NK-92 treated with Interleukin-12 subunit alpha and Interleukin-12 subunit beta, amount 100 ng/mL, for 24 hours (cell line): Measurements from ENCODE around the gene PNPLA7.
"Not testable (repeated sequence)": the region's sequence is repeated elsewhere in the genome, so short reads cannot be mapped to it uniquely, and the experiment has no call there.

ENCODE experiments used
- DNase-seq: peaks from one replicate; lab custom pipeline; 2025; lab: John Stamatoyannopoulos, UW

Gene PNPLA7

DNA sequence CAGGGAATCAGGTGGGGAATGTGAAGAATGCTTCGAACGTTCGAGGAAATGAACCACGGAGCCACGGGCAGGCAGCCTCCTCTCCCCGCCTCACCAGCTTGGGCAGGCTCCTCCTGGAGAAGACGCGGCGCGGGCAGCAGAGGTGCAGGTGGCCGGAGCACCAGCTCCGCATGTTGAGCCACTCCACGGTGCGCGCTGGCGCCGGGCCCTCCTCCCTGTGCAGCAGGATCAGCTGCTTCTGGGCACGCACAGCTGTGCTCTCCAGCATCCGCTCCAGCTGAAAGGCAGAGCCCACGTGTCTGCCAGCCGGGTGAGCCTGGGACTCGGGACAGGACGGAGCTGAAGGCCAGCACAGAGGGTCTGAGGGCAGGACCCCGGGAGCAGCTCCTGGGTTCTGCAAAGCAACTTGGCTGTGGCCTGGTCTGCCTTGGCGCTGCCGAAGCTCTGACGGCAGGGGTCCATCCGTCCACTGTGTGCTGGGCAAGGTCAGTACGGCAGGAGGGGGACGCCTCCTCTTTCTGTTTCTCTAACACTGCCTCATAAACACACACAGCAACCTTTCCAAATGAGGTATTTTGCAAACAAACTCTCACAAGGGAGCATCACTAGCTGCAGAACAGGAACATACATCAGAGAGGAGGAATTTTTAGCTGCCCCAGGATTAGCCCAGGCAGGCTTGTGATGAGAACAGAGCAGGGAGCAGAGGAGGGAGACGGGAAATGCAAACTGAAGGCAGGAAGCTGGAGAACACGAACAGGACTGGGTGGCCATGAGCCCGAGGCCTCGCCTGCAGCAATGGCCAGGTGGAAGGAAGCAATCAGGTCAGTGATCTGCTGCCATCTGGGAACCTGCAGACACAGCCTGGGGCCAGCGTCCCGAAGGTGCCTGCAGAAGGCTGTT is 71.0 kb downstream of the PNPLA7 start:
- no peak for DNase-seq

DNA sequence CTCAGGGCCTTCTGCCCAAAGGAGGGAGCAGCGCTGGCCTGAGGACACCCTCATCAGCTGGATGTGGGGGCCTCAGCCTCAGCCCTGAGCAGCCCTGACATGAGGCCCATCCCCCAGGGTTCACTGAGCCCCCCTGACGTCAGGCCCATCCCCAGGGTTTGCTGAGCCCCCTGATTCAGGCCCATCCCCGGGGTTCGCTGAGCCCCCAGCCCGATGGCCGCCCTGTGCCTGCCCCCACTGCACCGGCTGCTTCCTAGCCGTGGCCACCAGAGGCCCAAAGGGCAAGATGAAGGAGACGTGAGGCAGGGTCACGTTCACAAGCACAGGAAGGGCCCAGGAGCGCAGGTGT is 71.6 kb downstream of the PNPLA7 start:
- no peak for DNase-seq

DNA sequence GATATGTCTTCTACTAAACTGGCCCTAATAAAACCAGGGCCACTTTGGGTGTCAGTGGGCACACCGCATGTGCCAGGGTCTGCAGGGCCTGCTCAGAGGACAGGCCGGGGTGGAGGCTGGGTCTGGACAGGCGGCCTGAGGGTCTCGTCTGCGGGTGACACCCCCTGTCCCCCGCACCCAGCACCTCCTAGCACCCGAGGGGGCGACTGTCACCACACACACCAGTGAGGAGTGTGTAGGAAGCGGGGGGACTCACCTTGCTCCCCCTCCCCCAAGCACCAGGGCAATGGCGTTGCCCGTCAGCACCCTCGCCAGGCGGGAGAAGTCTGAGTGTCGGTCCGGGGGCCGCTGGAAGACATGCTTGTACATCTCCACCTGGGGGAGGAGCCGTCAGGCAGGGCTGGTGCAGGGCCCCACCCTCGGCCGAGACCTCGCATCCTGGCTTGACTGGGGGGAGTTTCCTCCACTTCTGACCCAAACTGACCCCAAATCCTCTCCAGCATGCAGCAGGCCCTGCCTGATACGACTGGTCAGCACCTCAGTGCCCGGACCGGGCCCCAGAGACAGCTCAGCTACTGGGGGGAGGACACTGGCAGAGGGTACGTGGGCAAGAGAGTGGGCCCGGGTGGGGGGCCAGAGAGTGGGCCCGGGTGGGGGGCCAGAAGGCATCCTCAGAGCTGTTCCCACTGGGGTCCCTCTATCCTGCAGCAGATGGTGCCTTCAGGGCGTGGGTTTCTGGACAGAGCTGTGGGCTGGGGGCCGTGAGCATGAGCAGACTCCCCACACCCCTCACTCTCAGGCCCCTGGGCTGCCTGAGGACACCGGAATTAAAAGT is 72.2 kb downstream of the PNPLA7 start:
- no peak for DNase-seq

DNA sequence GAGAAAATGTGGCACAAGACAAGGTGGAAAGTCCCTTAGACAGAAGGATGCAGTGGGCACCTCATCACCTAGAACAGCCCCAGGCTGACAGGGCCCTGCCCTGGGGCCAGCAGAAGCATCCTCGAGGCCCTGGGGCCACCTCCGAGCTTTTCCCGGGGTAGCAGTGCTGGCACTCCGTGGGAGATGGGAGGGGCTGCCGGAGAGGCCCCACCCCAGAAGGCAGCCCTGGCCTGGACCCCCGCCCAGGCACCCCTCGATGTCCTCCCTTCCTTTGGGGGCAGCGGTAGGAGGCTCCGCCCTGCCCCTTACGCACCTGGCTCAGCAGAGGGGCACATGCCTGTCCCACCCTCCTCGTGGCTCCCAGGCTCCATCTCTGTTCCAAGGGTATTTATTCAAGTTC is 73.3 kb downstream of the PNPLA7 start:
- DNase-seq, result no peak

DNA sequence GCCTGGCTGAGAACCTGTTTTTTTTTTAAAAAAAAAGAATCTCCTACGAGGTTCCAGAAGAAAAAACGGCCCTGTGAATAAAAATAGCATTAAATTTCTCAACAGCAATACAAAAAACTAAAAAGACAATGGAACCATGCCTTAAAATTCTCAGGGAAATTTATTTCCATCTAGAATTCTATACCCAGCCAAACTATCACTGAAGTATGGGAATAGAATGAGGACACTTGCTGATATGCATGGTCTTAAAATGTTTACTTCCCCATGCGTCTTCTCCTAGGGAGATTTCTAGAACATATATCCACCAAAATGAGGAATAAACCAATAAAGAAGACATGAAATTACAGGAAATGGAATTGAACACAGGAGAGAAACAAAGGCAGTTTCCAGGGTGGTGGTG is 74.5 kb downstream of the PNPLA7 start:
- DNase-seq, result no peak

DNA sequence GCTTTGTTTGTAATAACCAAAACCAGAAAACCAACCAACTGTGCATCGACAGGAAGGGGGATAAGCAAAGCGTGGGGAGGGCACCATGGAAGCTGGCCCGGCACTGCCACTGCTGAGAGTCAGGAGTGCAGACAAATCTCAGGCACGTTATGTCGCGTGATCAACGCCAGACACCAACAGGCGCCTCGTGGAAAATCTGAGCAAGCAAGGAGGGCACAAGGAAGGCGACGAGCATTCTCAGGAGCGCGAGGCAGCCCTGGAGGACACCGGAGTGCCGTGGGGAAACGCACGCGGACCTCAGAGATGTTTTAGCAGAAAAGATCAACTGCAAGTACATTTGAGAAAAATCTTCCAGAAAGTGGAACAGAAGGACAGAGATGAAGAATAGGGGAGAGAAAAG is 75.9 kb downstream of the PNPLA7 start:
- no peak for DNase-seq

DNA sequence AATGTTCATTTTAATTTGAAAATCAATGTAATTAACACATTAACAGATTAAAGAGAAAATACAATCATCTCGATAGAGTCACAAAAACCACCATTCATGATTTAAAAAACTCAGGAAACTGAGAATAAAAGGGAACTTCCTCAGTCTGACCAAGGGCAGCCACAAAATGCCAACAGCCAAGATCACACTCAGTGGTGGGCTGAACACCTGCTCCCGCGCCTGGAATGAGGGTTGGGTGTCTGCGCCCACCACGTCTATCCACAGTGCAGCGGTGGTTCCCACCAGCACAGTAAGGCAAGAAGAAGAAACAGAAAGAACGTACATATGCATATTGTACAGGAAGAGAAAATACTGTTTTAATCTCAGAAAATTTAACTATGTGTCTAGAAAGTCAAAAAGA is 79.4 kb downstream of the PNPLA7 start:
- DNase-seq, result no peak

DNA sequence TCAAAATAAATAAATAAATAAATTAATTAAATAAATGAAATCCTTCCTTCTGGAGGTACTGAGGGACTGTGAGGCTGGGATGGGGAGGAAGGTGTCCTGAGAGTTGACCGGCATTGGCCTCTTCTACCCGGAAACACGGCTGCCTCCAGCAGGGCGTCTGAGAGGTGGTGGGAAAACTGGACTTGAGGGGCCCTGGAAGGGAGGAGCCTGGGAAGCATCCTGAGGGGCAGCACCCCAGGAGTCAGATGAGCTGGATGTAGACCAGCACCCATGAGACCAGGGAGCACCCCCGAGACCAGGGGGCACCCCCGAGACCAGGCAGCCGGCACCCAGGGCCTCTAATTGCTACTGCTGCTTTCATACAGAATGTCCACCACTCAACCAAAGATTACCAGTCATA is 82.3 kb downstream of the PNPLA7 start:
- DNase-seq, result no peak

DNA sequence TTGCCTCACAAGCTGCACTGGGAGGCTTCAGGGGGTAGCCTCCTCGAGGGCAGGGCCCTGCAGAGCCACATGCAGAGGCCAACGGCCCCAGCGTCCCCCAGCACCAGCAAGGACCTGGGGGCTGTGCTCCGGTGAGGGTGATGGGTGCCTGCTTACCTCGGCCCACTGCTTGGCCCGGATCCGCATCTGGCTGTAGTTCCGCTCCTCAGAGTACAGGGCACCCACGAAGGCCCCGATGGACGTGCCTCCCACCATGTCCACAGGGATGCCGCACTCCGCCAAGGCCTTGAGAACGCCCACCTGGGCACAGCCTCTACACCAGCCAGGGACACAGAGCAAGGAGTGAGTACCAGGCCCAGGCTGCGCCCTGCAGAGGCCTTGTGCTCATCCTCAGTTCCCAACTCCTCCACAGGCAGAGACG is 83.0 kb downstream of the PNPLA7 start:
- DNase-seq, result no peak

DNA sequence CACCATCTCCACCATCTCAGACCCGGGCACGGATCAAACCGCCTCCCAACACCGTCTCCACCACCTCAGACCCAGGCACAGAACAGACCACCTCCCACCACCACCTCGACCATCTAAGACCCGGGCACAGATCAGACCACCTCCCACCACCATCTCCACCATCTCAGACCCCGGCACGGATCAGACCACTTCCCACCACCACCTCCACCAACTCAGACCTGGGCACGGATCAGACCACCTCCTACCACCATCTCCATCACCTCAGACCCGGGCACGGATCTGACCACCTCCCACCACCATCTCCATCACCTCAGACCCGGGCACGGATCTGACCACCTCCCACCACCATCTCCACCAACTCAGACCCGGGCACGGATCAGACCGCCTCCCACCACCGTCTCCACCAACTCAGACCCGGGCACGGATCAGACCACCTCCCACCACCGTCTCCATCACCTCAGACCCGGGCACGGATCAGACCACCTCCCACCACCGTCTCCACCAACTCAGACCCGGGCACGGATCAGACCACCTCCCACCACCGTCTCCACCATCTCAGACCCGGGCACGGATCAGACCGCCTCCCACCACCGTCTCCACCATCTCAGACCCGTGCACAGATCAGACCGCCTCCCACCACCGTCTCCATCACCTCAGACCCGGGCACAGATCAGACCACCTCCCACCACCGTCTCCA is 83.7 kb downstream of the PNPLA7 start:
- not testable (repeated sequence) for DNase-seq

DNA sequence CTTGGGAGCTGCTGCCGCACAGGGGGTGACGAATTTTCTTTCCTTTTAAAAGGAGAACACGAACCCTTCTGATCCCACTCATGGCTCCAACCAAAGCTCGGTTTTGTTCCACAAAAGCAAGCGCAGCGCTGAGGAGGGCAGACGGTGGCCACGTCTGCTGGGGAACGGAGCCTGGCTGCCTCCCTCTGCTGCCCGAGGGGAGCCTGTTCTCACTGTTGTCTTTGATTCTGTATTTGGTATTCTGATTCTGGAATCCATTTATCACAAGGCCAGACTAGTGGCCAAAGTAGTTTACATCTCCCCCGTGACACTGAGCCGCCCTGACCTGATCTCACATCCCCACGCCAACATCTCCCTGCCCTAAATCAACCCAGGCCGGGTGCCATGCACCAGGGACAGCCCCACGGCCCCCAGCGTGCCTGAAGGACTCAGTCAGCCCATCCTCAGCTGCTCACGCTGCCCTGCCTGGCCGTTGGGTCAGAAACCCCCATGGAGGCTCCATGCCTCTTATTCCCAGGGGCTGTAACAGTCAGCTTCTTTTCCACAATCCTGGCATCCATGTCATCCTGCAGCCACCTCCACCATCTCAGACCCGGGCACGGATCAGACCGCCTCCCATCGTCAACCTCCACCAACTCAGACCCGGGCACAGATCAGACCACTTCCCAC is 84.3 kb downstream of the PNPLA7 start:
- DNase-seq, result no peak

DNA sequence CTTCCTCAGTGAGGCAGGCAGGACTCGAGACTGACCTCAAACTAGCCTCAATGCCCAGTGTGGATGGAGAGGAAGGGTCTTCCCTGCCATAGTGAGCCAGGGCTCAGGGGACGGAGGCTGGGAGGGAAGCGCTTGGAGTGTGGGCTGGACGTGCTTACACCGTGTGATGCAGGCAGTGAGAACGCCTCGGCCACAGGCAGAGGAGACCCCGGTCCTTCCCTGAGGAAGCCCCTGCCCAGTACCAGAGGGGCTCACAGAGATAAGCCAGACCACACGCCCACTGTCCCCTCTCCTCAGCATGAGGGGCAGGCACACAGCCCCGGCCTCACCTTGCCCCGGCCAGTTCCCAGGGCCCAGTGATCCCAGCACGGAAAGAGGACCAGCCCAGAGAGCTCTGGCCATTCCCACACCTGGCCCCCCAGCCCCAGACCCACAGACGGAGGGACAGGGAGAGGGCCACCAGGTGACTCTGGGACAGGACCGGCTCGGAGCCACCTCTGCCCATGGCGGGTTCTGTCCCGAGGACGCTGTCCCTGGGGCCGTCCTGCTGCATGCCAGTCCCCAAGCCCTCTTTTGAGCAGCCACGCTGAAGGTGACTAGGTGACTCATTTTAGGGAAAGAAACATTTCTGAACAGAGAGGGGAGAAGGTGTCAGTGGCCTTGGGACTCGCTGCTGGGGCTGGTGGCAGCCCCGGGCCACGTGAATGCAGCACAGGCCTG is 85.0 kb downstream of the PNPLA7 start:
- DNase-seq, result no peak

DNA sequence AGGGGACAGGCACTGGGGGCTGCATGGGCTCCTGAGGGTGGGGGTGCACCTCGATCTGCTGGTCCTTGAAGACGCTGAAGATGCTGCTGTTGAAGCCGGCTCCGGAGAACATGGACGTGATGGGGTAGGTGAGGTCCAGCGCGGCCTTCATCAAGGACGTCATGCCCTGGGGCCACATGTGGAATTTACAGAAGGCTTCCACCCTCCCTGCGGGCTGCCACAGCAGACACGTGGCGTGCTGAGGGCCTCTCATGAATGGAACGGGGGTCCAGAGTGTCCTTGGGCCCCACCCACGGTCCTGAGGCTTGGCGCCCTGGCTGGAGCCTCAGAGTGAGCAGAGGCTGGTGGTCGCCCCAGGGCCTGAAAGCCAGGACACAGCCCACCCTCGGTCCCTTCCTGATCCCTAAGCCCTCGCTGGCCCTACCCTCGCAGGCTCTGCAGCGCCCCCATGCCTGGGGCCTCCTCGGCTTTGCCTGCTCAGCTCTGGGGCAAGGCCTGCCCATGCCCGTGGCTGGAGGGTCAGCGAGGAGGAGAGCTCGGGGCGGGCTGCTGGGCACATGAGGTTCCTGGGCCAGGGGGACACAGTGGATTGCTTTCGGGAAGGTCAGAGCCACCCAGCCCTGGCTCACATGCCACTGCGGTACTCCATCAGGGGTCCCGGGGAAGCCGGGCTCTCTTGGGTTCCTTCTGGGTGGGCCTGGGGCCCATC is 85.8 kb downstream of the PNPLA7 start:
- DNase-seq, result no peak

DNA sequence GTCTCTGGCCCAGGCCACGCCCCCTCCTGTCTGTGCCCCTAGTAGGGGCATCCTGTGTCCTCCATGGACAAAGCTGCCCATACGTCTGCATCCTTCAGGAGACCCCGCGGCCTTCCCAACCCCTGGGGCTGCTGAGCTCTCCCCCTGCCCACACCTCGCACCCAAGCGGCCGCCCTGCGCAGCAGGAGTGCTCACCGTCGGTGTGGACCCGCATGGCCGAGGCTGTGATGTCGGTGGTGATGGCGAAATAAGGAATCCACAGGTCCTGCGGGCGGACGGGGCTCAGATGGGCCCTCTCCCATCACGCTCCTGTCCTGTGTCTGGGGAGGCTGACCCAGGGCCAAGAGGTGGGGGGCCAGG is 86.3 kb downstream of the PNPLA7 start:
- DNase-seq, result no peak

DNA sequence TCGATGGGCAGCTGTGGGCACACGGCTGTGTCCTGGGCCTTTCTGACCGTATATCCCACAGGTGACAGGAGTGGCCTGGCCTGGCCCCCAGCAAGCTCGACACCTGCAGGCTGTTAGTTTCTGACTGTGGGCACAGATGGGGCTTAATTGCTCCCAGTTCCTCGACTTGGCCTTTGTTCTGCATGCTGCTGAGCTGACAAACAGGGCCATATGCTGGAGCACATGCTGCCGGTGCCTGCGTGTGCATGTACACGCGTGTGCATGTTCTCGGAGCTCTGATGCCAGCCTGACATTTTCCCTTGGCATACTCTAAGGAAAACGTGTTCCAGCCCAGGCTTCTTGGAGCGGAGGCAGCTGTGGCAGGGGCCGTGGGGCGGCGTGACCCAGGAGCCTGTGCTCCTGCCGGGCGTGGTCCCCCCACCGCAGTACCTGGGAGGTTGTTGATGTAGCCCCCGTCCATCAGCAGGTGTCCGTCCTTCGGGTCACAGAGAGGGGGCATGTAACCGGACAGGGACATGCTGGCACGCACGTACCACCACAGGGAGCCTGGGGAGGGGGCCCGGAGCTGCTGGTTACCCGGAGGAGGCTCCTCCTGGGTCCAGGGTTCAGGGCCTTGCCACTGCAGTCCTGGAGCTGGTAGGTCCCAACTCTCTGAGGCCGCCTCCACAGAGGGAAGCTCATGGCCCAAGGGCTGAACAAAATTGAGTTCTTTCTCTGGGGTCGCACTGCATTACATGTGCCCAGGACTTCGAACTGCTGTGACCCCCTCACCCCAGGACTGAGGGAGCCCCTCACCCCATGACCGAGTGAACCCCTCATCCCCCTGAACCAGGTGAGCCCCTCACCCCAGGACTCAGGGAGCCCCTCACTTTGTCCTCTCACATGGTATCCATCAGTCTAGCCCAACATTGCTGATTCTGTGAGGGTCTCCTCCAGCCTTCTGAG is 86.9 kb downstream of the PNPLA7 start:
- DNase-seq, result no peak

DNA sequence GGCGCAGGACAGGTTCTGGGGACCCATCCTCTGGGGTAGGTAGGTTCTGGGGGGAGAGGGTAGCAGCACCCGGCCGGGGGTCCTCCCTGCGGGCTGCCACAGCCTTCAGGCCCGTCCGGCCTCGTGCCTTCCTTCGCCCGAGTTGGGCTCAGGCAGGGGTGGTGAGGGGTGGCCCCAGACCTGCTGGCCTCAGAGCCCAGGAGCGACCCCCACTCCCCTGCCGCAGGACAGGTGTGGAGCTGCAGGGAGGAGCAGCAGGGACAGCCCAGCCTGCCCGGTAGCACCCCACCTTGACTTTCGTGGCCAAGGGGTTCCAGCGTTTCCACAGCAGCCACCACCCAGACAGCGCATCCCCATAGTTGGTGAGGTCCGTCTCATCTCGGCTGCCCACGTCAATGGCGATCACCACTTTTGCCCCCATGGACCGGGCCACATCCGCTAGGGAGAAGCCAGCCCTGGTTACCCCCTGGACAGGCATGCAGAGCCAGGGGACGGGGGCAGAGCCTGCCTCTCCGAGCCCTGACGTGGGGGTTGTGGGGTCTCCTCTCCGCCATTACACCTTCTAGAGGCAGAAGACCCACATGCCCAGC is 87.7 kb downstream of the PNPLA7 start:
- DNase-seq, result no peak

DNA sequence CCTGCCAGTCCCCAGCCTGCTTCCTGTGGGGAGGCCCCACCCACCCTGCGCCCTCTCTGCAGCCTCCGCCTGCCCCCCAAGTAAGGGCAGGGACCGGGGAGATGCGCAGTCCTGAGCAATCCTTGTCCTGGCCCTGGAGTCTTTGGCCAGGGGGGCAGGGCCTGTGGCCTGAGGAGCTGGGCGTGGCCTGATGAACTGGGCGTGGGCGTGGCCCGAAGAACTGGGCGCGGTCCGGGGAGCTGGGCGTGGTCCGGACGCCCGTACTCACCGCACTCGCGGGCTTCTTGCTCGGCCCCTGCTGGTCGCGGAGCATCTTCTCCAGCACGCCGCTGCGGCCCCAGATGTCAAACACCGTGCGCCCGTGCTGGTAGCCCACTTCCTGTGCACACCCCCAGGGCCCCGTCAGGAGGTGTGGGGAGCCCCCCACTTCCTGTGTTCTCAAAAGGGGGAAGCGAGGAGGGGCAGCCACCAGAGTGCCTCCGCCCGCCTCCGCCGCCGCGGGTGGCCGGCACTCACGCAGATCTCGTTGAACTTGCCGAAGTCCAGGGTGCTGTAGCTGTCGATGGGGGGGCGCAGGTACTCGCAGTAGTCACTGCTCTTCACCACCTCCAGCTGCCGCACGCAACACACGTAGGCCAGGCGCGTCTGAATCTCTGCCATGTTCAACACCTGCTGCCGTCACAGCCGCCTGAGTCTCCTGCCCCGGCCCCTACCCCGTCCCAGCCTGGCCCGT is 88.4 kb downstream of the PNPLA7 start:
- DNase-seq, result no peak

DNA sequence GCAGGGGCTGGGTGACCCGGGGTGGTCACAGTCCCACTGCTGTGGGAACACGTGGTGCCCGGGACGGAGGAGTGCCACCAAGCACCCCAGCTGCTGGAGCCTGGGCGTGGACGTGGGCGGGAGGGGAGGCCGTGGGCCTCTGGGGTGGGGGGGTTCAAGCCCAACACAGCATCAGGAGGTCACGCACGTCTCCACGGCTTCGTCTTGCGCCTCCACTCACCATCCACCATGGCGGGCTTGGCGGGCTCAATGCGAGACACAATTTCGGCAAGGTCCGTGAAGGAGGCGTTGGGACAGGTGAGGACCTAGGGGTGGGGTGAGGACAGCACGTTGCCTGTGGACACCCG is 88.9 kb downstream of the PNPLA7 start:
- no peak for DNase-seq
